PC-3 (cell line): ENCODE data around the gene ADARB2.

Experiments
- EZH2 ChIP-seq: fragments of 300-600 bp; sonication (generic); IDR thresholded peaks from one replicate; pipeline ENCODE4 v1.6.1; 2017; ENCODE audit warnings: antibody characterized with exemption, mild to moderate bottlenecking, low read length; ENCODE audit not compliant: unreplicated experiment
- TF ChIP-seq, protein P1 (sequence below): fragments of 300-600 bp; sonication (generic); conservative IDR thresholded peaks from 2 replicates; pipeline ENCODE4 v1.5.1; 2017; ENCODE audit warnings: antibody characterized with exemption, low read depth, mild to moderate bottlenecking, low read length

DNA sequence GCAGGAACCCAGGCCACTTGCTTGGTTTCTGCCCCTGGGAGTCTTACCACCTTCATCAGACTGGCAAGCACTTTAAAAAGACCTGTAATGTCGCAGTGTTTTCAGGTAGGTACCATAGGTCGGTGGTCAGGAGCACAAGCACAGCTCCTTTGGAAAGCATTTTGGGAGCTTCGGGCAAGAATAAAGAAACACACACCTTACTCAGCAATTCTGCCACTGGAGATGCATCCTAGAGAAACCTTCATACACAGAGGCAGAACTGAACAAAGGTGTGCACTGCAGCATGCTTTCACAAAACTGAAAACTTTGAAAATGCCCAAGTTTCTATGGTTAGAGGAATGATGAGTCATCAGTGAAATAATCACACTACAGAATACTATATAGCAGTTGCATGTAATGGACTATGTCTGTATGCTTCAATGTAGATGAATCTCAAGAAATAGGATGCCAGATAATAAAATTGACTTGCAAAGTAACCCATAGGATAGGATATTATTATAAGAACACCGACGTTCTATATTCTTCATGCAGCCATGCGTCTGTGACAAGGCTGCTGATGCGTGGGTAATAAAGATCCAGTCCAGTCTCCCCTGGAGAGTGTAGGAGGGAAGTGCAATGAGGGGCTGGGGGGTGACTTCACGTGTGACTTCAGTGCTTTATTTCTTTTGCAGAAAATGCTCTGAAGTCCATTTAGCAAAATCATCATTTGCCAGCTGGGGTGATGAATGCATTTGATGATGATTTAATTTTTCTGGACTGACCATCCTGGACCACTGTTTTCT lies 371.6 kb downstream of the ADARB2 start:
- TF ChIP-seq, protein P1, sequence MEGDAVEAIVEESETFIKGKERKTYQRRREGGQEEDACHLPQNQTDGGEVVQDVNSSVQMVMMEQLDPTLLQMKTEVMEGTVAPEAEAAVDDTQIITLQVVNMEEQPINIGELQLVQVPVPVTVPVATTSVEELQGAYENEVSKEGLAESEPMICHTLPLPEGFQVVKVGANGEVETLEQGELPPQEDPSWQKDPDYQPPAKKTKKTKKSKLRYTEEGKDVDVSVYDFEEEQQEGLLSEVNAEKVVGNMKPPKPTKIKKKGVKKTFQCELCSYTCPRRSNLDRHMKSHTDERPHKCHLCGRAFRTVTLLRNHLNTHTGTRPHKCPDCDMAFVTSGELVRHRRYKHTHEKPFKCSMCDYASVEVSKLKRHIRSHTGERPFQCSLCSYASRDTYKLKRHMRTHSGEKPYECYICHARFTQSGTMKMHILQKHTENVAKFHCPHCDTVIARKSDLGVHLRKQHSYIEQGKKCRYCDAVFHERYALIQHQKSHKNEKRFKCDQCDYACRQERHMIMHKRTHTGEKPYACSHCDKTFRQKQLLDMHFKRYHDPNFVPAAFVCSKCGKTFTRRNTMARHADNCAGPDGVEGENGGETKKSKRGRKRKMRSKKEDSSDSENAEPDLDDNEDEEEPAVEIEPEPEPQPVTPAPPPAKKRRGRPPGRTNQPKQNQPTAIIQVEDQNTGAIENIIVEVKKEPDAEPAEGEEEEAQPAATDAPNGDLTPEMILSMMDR = no peak
- no peak for TF ChIP-seq EZH2
